Measurements from ENCODE around the gene DSTN.

DSTN gene

DNA sequence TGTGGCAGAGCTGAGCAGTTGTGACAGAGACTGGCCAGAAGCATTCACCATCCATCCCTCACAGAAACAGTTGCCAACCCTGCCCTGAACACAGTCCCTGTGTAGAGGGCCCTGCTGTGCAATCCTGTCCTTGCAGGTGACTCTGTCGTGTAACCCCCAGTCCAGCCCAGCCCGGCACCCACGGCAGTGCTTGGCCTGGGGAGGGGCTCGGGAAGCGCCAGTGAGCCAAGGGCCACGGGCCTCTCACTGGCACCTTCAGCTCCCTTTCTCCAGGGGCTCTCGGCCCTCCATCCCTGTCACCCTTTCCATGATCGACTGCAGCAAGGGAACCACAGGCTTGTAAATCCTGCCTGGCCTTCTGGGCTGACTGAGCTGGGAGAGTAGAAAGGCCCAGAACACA lies 59.1 kb downstream of the DSTN start:
- no peak overlapping the region for H3K9ac ChIP-seq (ENCODE audit: low read length)
- no peaks in the 10 kb centered on the region for H3K27me3 ChIP-seq (replicated peaks; ENCODE audit: control insufficient read depth, insufficient read depth, low read length)
- H3K4me3 ChIP-seq (ENCODE audit: low read length): no peak overlapping the region
- DNase-seq (ENCODE audit: low read depth): no peak
- H3K36me3 ChIP-seq (ENCODE audit: control insufficient read depth, insufficient read depth, low read length, severe bottlenecking): peaks cover 93% of the 10 kb centered on the region
- no peaks in the 10 kb centered on the region for H3K9me3 ChIP-seq (ENCODE audit: control insufficient read depth, low read length)
- no peaks in the 10 kb centered on the region for H3K4me1 ChIP-seq (ENCODE audit: control insufficient read depth, insufficient read depth, low read length)

DNA sequence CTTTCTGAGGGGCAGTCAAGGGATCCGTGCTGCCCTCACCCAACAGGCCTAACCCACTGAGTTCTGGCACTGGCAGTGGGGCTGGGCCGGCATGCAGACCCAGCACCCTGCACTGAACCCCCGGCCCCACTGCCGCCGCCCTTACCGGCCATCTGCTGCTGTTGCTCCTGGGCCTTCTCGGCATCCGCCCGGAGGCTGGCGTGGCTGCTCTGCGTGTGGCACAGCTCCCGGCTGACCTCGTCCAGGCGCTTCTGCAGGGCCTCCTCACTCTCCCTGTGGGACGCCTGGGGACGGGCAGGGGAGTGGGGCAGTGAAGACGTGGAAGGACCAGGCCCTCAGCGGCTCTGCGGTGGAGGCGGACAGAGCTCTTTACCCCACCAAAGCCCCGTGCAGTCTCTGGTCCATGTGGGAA lies 59.8 kb downstream of the DSTN start:
- Histone ChIP-seq H3K4me1 (ENCODE audit: control insufficient read depth, insufficient read depth, low read length) (peaks cover 4% of the 10 kb centered on the region), H3K4me3 (ENCODE audit: low read length) (no peak overlapping the region), H3K9ac (ENCODE audit: low read length) (no peak overlapping the region), H3K27me3 (replicated peaks; ENCODE audit: control insufficient read depth, insufficient read depth, low read length) (no peaks in the 10 kb centered on the region), H3K9me3 (ENCODE audit: control insufficient read depth, low read length) (no peaks in the 10 kb centered on the region), H3K36me3 (ENCODE audit: control insufficient read depth, insufficient read depth, low read length, severe bottlenecking) (peaks cover 91% of the 10 kb centered on the region)
- no peak for DNase-seq (ENCODE audit: low read depth)

- Histone ChIP-seq H3K4me3 (ENCODE audit: low read length) (no peak overlapping the region), H3K9me3 (ENCODE audit: control insufficient read depth, low read length) (no peaks in the 10 kb centered on the region), H3K27me3 (replicated peaks; ENCODE audit: control insufficient read depth, insufficient read depth, low read length) (no peaks in the 10 kb centered on the region), H3K4me1 (ENCODE audit: control insufficient read depth, insufficient read depth, low read length) (peaks cover 9% of the 10 kb centered on the region), H3K9ac (ENCODE audit: low read length) (no peak overlapping the region), H3K36me3 (ENCODE audit: control insufficient read depth, insufficient read depth, low read length, severe bottlenecking) (peaks cover 91% of the 10 kb centered on the region)
- DNase-seq (ENCODE audit: low read depth): no peak
Measured at GRCh38 chr20:17630151-17630805, 60.4 kb downstream of the DSTN start.

- H3K9me3 ChIP-seq (ENCODE audit: control insufficient read depth, low read length): no peaks in the 10 kb centered on the region
- peaks cover 14% of the 10 kb centered on the region for H3K4me1 ChIP-seq (ENCODE audit: control insufficient read depth, insufficient read depth, low read length)
- H3K4me3 ChIP-seq (ENCODE audit: low read length): no peak overlapping the region
- no peaks in the 10 kb centered on the region for H3K27me3 ChIP-seq (replicated peaks; ENCODE audit: control insufficient read depth, insufficient read depth, low read length)
- H3K9ac ChIP-seq (ENCODE audit: low read length): no peak overlapping the region
- no peak for DNase-seq (ENCODE audit: low read depth)
- peaks cover 92% of the 10 kb centered on the region for H3K36me3 ChIP-seq (ENCODE audit: control insufficient read depth, insufficient read depth, low read length, severe bottlenecking)
Measured at GRCh38 chr20:17630806-17631195, 60.9 kb downstream of the DSTN start.

GRCh38 chr20:17631576-17632319 lies 61.9 kb downstream of the DSTN start:
- H3K4me1 ChIP-seq (ENCODE audit: control insufficient read depth, insufficient read depth, low read length): peaks cover 23% of the 10 kb centered on the region
- no peak for DNase-seq (ENCODE audit: low read depth)
- no peak overlapping the region for H3K9ac ChIP-seq (ENCODE audit: low read length)
- H3K4me3 ChIP-seq (ENCODE audit: low read length): no peak overlapping the region
- peaks cover 83% of the 10 kb centered on the region for H3K36me3 ChIP-seq (ENCODE audit: control insufficient read depth, insufficient read depth, low read length, severe bottlenecking)
- H3K27me3 ChIP-seq (replicated peaks; ENCODE audit: control insufficient read depth, insufficient read depth, low read length): no peaks in the 10 kb centered on the region
- no peaks in the 10 kb centered on the region for H3K9me3 ChIP-seq (ENCODE audit: control insufficient read depth, low read length)

- Histone ChIP-seq H3K4me3 (ENCODE audit: low read length) (no peak overlapping the region), H3K36me3 (ENCODE audit: control insufficient read depth, insufficient read depth, low read length, severe bottlenecking) (peaks cover 80% of the 10 kb centered on the region), H3K9me3 (ENCODE audit: control insufficient read depth, low read length) (no peaks in the 10 kb centered on the region), H3K9ac (ENCODE audit: low read length) (no peak overlapping the region), H3K27me3 (replicated peaks; ENCODE audit: control insufficient read depth, insufficient read depth, low read length) (no peaks in the 10 kb centered on the region), H3K4me1 (ENCODE audit: control insufficient read depth, insufficient read depth, low read length) (peaks cover 32% of the 10 kb centered on the region)
- DNase-seq (ENCODE audit: low read depth): no peak
Measured at GRCh38 chr20:17633221-17633849, 63.5 kb downstream of the DSTN start.

DNA sequence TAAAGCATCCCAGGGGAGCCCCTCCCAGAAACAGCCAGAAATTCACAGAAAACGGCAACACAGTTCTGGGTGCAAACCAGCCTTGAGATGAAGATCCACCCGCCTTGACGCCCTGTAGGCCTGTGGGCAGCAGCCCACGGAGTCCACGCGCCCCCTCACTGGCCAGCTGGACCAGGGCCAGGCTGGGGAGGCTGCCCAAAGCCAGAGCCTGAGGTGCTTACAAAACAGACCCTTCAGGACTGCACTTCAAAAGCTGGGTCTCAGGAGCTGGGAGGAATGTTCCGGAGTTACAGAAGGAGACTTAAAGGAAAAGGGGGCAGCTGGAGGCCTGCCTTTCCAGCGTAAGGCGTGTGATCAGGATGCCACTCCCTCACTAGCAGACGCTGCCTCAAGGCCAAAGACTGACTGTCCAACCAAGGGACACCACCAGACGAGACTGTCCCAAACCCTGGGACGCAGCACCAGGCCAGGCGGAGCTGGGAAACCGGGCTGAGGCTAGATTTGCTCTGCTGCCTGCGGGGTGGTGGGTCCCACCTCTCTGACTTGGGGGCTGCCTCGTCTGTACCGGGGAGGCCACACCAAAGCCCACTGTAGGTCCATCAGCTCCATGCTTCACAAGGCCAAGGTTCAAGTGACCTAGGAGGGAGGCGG lies 64.1 kb downstream of the DSTN start:
- H3K9ac ChIP-seq (ENCODE audit: low read length): no peak overlapping the region
- peaks cover 35% of the 10 kb centered on the region for H3K4me1 ChIP-seq (ENCODE audit: control insufficient read depth, insufficient read depth, low read length)
- H3K27me3 ChIP-seq (replicated peaks; ENCODE audit: control insufficient read depth, insufficient read depth, low read length): no peaks in the 10 kb centered on the region
- no peaks in the 10 kb centered on the region for H3K9me3 ChIP-seq (ENCODE audit: control insufficient read depth, low read length)
- DNase-seq (ENCODE audit: low read depth): no peak
- peaks cover 80% of the 10 kb centered on the region for H3K36me3 ChIP-seq (ENCODE audit: control insufficient read depth, insufficient read depth, low read length, severe bottlenecking)
- H3K4me3 ChIP-seq (ENCODE audit: low read length): no peak overlapping the region

GRCh38 chr20:17634661-17635331 lies 64.9 kb downstream of the DSTN start:
- no peak for DNase-seq (ENCODE audit: low read depth)
- peaks cover 38% of the 10 kb centered on the region for H3K4me1 ChIP-seq (ENCODE audit: control insufficient read depth, insufficient read depth, low read length)
- H3K27me3 ChIP-seq (replicated peaks; ENCODE audit: control insufficient read depth, insufficient read depth, low read length): no peaks in the 10 kb centered on the region
- H3K4me3 ChIP-seq (ENCODE audit: low read length): no peak overlapping the region
- peaks cover 80% of the 10 kb centered on the region for H3K36me3 ChIP-seq (ENCODE audit: control insufficient read depth, insufficient read depth, low read length, severe bottlenecking)
- H3K9ac ChIP-seq (ENCODE audit: low read length): peak overlapping the region; percentile 2
- no peaks in the 10 kb centered on the region for H3K9me3 ChIP-seq (ENCODE audit: control insufficient read depth, low read length)

- no peaks in the 10 kb centered on the region for H3K9me3 ChIP-seq (ENCODE audit: control insufficient read depth, low read length)
- no peak for DNase-seq (ENCODE audit: low read depth)
- H3K36me3 ChIP-seq (ENCODE audit: control insufficient read depth, insufficient read depth, low read length, severe bottlenecking): peaks cover 80% of the 10 kb centered on the region
- H3K9ac ChIP-seq (ENCODE audit: low read length): peak overlapping the region; percentile 70
- H3K27me3 ChIP-seq (replicated peaks; ENCODE audit: control insufficient read depth, insufficient read depth, low read length): no peaks in the 10 kb centered on the region
- no peak overlapping the region for H3K4me3 ChIP-seq (ENCODE audit: low read length)
- peaks cover 38% of the 10 kb centered on the region for H3K4me1 ChIP-seq (ENCODE audit: control insufficient read depth, insufficient read depth, low read length)
Measured at GRCh38 chr20:17635332-17636244, 65.7 kb downstream of the DSTN start.
